Renal cortical epithelial cell (primary cell): ENCODE measurements around the gene WDR5. TPM values are rescaled to one million over a fixed set of nuclear protein-coding genes. Genes with fewer than 3 reads are reported as not detected.

ENCODE experiments used
- DNase-seq: peaks from one replicate; pipeline ENCODE4 v3.0.0-alpha.2; 2011; ENCODE audit warnings: low read depth
- total RNA-seq: library from RNA; depleted of rRNA; stranded (reverse); fragments of >200 nt; gene quantifications from 2 replicates; pipeline ENCODE4 v1.2.3, GENCODE V29; 2014

WDR5 gene
- total RNA-seq, 1 donor from 2014 or later, result 23.1 TPM

GRCh38 chr9:134208310-134208841, 72.5 kb downstream of the WDR5 start:
- no peak for DNase-seq

- DNase-seq, result no peak
Measured at GRCh38 chr9:134208981-134209725, 73.3 kb downstream of the WDR5 start.

Other genes starting within 250 kb of the WDR5 start
- 20.8 and 52.0 TPM in 2 replicates for gene VAV2, start 143.8 kb upstream of the WDR5 start, total RNA-seq
- 10.8 and 42.8 TPM in 2 replicates for gene BRD3OS, start 110.6 kb upstream of the WDR5 start, total RNA-seq
- gene BRD3, start 68.1 kb upstream of the WDR5 start, total RNA-seq, result 5.4 and 37.7 TPM in 2 replicates
- not detected in 2 replicates for gene RNU6ATAC, start 28.5 kb downstream of the WDR5 start, total RNA-seq
- 8.3 and 26.5 TPM in 2 replicates for gene RXRA, start 190.4 kb downstream of the WDR5 start, total RNA-seq